GM19193 (cell line): ENCODE data around the gene MOG.

Source experiments
- POLR2A ChIP-seq: IDR thresholded peaks from 4 replicates; pipeline ENCODE4 v1.6.1; 2011; ENCODE audit not compliant: insufficient read depth, insufficient read length; ENCODE audit errors: extremely low read depth

MOG gene

GRCh38 chr6:29663300-29664042, 6.6 kb downstream of the MOG start:
- no peak for TF ChIP-seq POLR2A

- no peak for TF ChIP-seq POLR2A
Measured at GRCh38 chr6:29665942-29666825, 9.3 kb downstream of the MOG start.

DNA sequence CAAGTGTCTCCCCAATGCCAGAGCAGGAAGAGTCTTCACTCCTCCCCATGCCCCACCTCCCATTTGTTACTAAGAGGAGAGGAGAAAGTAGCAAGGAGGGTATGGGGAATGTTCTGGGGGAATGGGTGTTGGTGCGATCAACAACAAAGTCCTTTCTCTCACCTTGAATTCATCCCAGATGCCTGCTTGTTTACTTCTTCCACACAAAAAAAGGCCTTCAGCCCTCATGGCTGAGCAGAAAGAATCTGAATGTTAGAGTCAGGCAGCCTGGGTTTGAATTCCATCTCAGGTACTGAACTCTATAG, 9.9 kb downstream of the MOG start:
- TF ChIP-seq POLR2A = no peak

GRCh38 chr6:29667158-29667557, 10.3 kb downstream of the MOG start:
- TF ChIP-seq POLR2A = no peak

DNA sequence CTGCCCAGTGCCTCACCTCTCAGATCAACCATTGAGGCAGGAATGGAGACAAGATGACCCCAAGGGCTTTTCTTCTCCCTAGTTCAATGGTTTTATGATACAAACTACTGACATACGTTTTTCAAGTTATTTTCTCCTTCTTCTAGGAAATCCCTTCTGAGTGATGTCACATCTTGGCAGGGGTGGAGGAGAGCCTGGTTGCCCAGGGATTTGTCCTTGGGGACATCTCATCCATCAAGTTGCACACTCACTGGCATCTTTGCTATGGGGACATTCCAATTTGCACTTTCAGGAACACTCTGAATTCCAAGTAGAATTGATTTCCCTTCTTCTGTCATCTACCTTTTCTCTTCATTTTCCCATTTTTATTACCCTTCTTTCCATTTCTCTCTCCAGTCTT, 14.1 kb downstream of the MOG start:
- TF ChIP-seq POLR2A = no peak

- TF ChIP-seq POLR2A = no peak
Measured at GRCh38 chr6:29673161-29673560, 16.3 kb downstream of the MOG start.

DNA sequence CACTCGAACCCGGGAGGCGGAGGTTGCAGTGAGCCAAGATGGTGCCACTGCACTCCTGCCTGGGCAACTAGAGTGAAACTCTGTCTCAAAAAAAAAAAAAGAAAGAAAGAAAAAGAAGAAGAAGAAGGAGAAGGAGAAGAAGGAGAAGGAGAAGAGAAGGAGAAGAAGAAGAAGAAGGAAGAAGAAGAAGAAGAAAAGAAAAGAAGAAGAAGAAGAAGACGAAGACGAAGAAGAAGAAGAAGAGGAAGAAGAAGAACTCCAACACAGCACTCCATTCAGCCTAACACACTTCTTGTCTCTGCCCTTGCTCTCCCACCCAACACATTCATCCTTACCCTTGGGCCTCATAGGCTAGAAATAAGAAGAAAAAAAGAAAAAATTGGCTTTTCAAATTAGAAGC, 17.1 kb downstream of the MOG start:
- no peak for TF ChIP-seq POLR2A

GRCh38 chr6:29675561-29675960, 18.7 kb downstream of the MOG start:
- no peak for TF ChIP-seq POLR2A

DNA sequence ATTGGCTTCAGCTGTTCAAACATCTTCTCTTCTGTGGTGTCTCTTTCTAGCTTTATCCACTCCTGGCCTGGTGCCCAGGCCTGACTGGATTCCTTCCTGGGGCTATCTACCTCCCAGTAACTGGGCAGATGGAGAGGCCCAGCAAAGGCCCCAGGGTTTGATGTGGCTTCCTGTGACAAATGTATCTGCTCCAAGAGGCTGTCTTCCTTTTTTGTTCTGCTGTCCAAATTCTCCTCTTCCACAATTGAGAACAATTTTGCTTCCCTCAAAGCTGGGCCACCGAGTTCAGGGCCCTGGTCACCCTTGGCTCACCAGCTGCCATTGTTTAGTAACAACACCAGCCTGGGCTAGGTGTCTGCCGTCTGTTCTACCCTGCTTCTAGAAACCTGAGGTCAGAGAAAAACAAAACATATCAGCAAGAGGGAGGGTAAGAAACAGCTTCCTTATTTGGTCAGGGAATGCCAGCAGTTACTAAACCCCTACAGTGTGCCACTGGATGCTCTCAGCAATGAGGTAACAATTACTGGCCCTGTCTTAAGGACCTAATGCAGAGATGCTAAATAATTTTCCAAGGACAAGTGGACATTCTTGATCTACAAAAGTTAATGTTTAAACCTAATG, 20.2 kb downstream of the MOG start:
- TF ChIP-seq POLR2A = no peak

DNA sequence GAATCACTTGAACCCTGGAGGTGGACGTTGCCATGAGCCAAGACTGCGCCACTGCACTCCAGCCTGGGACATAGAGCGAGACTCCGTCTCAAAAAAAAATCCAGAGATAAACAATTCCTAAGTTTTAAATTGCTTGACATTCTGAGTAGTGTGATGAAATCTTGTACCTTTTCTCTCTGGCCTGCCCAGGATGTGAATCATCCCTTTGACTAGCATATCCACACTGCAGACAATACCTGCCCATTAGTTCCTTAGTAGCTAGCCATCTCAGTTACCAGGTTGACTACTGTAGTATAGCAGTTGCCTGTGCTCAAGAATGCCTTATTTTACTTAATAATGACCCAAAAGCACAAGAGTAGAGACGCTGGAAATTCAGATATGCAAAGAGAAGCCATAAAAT, 21.2 kb downstream of the MOG start:
- TF ChIP-seq POLR2A = no peak

DNA sequence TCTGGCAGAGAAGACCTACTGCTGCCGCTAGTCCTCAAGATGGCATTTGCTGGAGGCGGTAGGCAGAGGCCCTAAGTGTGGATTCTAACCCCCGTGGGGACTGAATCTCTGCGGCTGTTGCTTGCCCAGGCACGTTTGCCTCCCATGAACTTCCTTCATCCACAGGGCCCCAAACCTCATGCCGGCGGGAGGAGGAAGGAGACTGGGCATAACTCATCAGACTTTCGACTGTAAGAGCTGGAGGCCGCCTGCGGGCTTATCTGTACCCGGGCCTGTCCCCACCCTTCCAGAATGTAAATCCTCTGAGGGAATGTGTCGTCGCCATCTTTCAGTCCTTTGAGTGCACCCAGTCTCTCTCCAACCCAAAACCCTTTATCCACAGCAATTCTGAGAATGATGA, 23.1 kb downstream of the MOG start:
- TF ChIP-seq POLR2A = no peak

DNA sequence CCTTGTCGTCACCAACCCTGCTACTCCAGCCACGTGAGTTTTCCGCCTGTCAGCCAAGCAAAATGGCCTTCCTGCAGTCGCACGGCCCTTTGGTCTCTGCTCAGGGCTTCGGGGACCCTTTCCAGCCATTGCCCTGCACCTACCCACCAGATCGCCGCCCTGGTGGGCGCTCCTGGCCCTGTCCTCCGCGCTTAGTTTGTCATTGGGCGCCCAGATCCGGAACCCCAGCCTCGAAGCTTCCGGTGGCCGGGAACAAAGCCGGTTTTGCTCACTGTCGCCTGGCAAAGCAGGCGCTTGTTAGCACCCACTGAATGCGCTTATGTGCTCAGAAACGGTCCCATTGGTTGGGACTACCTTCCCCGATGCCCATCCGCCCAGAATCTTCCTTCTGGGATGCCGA, 23.5 kb downstream of the MOG start:
- no peak for TF ChIP-seq POLR2A

GRCh38 chr6:29680904-29681303, 24.0 kb downstream of the MOG start, which contains the start of gene ZFP57:
TSS of gene ZFP57 (minus strand) at chr6:29681152. CDS start at chr6:29677003, 4,149 bp downstream.
- no peak for TF ChIP-seq POLR2A

GRCh38 chr6:29681811-29682210, 24.9 kb downstream of the MOG start:
- no peak for TF ChIP-seq POLR2A

GRCh38 chr6:29685718-29686326, 28.9 kb downstream of the MOG start:
- no peak for TF ChIP-seq POLR2A
